Natural killer cell (primary cell): ENCODE results near the gene TUBB4A. TPM values are rescaled to one million over a fixed set of nuclear protein-coding genes. Genes with fewer than 3 reads are reported as not detected.

Source experiments
- ATAC-seq, 3 donors: fragments of 150-1000 bp in 2 of 3; fragments of 200-7000 bp in 1 of 3; cut with Tn5 transposase; 1 replicate in 1 of 3; 2 replicates in 2 of 3; pipeline ENCODE4 v1.10.0; 2021; ENCODE audit warnings: mild to moderate bottlenecking in 2 of 3, moderate library complexity in 2 of 3
- DNase-seq, 2 donors: peaks; one replicate each; pipeline versions ENCODE4 v3.0.0 to v3.0.0-alpha.2; 2013 to 2021; ENCODE audit warnings: mixed read lengths in 1 of 2
- H3K27ac ChIP-seq: one replicate; pipeline ENCODE4 v1.5.1; 2013; ENCODE audit warnings: mild to moderate bottlenecking, low read length
- H3K27me3 ChIP-seq: one replicate; pipeline ENCODE4 v1.6.1; 2013; ENCODE audit warnings: low read length; ENCODE audit not compliant: control insufficient read depth, insufficient read depth
- H3K36me3 ChIP-seq: one replicate; pipeline ENCODE4 v1.6.1; 2013; ENCODE audit warnings: low read length; ENCODE audit not compliant: control insufficient read depth, insufficient read depth
- H3K4me1 ChIP-seq: one replicate; pipeline ENCODE4 v1.6.1; 2013; ENCODE audit warnings: low read length; ENCODE audit not compliant: control insufficient read depth, insufficient read depth
- H3K4me3 ChIP-seq: one replicate; pipeline ENCODE4 v1.5.1; 2013; ENCODE audit warnings: low read length
- H3K9me3 ChIP-seq: one replicate; pipeline ENCODE4 v1.6.1; 2013; ENCODE audit warnings: low read length; ENCODE audit not compliant: control insufficient read depth, insufficient read depth
- H3K27ac Mint-ChIP-seq, 2 donors: one replicate each; pipeline ENCODE4 v1.8.0; 2022; ENCODE audit warnings: mild to moderate bottlenecking in 2 of 2, mixed read lengths in 2 of 2, moderate library complexity in 1 of 2
- H3K27me3 Mint-ChIP-seq, 2 donors: one replicate each; pipeline ENCODE4 v1.8.0; 2022; ENCODE audit warnings: low read depth in 2 of 2, mixed read lengths in 2 of 2
- H3K36me3 Mint-ChIP-seq: one replicate; pipeline ENCODE4 v1.8.0; 2022; ENCODE audit warnings: mixed read lengths
- H3K4me1 Mint-ChIP-seq, 2 donors: one replicate each; pipeline ENCODE4 v1.8.0; 2022; ENCODE audit warnings: mixed read lengths in 2 of 2
- H3K4me3 Mint-ChIP-seq: one replicate; pipeline ENCODE4 v1.8.0; 2022; ENCODE audit warnings: mild to moderate bottlenecking, moderate library complexity, mixed read lengths
- H3K9me3 Mint-ChIP-seq, 2 donors: one replicate each; pipeline ENCODE4 v1.8.0; 2022; ENCODE audit warnings: mixed read lengths in 2 of 2
- CTCF ChIP-seq: fragments of 200-600 bp; IDR thresholded peaks from one replicate; pipeline ENCODE4 v1.8.0; 2022; ENCODE audit warnings: antibody characterized with exemption
- WGBS: methylation state at CpG from one replicate; pipeline ENCODE4 v1.1.7; 2013; ENCODE audit warnings: missing lambda C conversion rate; ENCODE audit not compliant: insufficient coverage; 5-methylcytosine and 5-hydroxymethylcytosine counted together
- intact Hi-C: fragments of 100-400 bp; cut with micrococcal nuclease; formaldehyde crosslinking; loops from one replicate; pipeline ENCODE4 v1.14.2; 2022
- total RNA-seq, 4 donors: library from RNA; stranded (reverse); fragments of 120-200 nt in 1 of 4; gene quantifications; one replicate each; pipeline versions ENCODE4 v1.2.3 to v1.2.4, GENCODE V29; 2013 to 2022

The TUBB4A gene
- total RNA-seq, 3 donors from 2014 or later (not counting 1 experiment from before 2014, with no cell fraction given), result 0.40 to 2.6 (median 1.8) TPM

GRCh38 chr19:6528544-6529121 lies 26.5 kb upstream of the TUBB4A start:
- ATAC-seq (no peak), DNase-seq (no peak)
- H3K4me3 ChIP-seq, result no peak overlapping the region
- H3K4me1 ChIP-seq, result peaks cover 38% of the 10 kb centered on the region
- H3K27ac Mint-ChIP-seq, result no peak overlapping the region
- H3K27me3 Mint-ChIP-seq, result peaks cover 0 to 29% of the 10 kb centered on the region in 2 donors
- 48% methylated on average over 9 of the region's 9 CpGs for WGBS
- H3K9me3 ChIP-seq, result no peaks in the 10 kb centered on the region
- no peak for TF ChIP-seq CTCF
- no peaks in the 10 kb centered on the region for H3K36me3 ChIP-seq
- no peaks in the 10 kb centered on the region for H3K36me3 Mint-ChIP-seq
- H3K4me3 Mint-ChIP-seq, result no peak overlapping the region
- H3K27ac ChIP-seq, result peak overlapping the region; percentile 25
- peaks cover 10 to 36% of the 10 kb centered on the region in 2 donors for H3K4me1 Mint-ChIP-seq
- intact Hi-C loops, result no loop called here
- H3K27me3 ChIP-seq, result peaks cover 17% of the 10 kb centered on the region
- no peaks in the 10 kb centered on the region for H3K9me3 Mint-ChIP-seq

- Histone ChIP-seq H3K4me1 (peaks cover 37% of the 10 kb centered on the region), H3K36me3 (no peaks in the 10 kb centered on the region), H3K4me3 (no peak overlapping the region), H3K9me3 (no peaks in the 10 kb centered on the region), H3K27me3 (peaks cover 17% of the 10 kb centered on the region), H3K27ac (peak overlapping the region; percentile 47)
- H3K9me3 Mint-ChIP-seq, result no peaks in the 10 kb centered on the region
- DNase-seq (peak in 1 of 2 donors; percentile 44), ATAC-seq (no peak)
- no peak overlapping the region for H3K27ac Mint-ChIP-seq
- intact Hi-C loops, result no loop called here
- H3K4me3 Mint-ChIP-seq, result no peak overlapping the region
- TF ChIP-seq CTCF, result no peak
- H3K36me3 Mint-ChIP-seq, result no peaks in the 10 kb centered on the region
- peaks cover 0 to 27% of the 10 kb centered on the region in 2 donors for H3K27me3 Mint-ChIP-seq
- H3K4me1 Mint-ChIP-seq, result peaks cover 10 to 36% of the 10 kb centered on the region in 2 donors
- WGBS, result 87% methylated on average over 16 of the region's 17 CpGs
Measured at GRCh38 chr19:6527893-6528543, 25.9 kb upstream of the TUBB4A start.

- intact Hi-C loops, result no loop called here
- Histone ChIP-seq H3K4me1 (peaks cover 23% of the 10 kb centered on the region), H3K36me3 (no peaks in the 10 kb centered on the region), H3K9me3 (no peaks in the 10 kb centered on the region), H3K4me3 (no peak overlapping the region), H3K27me3 (no peaks in the 10 kb centered on the region), H3K27ac (no peak overlapping the region)
- H3K27me3 Mint-ChIP-seq, result peaks cover 0 to 1% of the 10 kb centered on the region in 2 donors
- no peak overlapping the region for H3K27ac Mint-ChIP-seq
- 97% methylated on average over 2 of the region's 2 CpGs for WGBS
- H3K4me3 Mint-ChIP-seq, result no peak overlapping the region
- TF ChIP-seq CTCF, result no peak
- no peaks in the 10 kb centered on the region for H3K9me3 Mint-ChIP-seq
- H3K36me3 Mint-ChIP-seq, result no peaks in the 10 kb centered on the region
- ATAC-seq, result no peak
- peaks cover 6 to 12% of the 10 kb centered on the region in 2 donors for H3K4me1 Mint-ChIP-seq
- no peak for DNase-seq
Measured at GRCh38 chr19:6524311-6524710, 22.2 kb upstream of the TUBB4A start.
